GM21515 (cell line): ENCODE results near the gene UBE2QL1.

ENCODE experiments used
- ATAC-seq: cut with Tn5 transposase; IDR thresholded peaks from one replicate; pipeline ENCODE4 v1.9.1; 2021; ENCODE audit not compliant: unreplicated experiment

UBE2QL1 gene, protein sequence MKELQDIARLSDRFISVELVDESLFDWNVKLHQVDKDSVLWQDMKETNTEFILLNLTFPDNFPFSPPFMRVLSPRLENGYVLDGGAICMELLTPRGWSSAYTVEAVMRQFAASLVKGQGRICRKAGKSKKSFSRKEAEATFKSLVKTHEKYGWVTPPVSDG

DNA sequence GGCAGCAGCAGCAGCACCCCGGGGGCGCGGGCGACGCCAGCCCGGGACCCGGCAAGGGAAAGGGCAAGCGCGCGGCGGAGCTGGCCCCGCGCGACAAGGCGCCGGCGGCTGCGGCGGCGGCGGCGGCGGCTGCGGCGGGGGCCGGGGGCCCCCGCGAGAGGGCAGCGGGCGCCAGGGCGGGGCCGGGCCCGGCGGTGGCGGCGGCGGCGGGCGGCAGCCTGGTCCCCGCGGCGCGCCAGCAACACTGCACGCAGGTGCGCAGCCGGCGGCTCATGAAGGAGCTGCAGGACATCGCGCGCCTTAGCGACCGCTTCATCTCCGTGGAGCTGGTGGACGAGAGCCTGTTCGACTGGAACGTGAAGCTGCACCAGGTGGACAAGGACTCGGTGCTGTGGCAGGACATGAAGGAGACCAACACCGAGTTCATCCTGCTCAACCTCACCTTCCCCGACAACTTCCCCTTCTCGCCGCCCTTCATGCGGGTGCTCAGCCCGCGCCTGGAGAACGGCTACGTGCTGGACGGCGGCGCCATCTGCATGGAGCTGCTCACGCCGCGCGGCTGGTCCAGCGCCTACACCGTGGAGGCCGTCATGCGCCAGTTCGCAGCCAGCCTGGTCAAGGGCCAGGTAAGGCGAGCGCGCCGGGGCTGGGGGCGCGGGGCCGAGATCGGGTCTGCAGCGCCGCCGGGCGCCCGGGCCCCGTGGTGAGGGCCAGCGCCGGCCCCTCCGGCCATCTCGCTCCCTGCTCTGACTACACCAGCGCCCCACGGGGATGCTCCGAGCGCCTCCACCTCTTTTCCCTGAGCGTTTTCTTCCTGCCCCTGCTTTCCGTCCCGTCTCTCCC, at the start of gene UBE2QL1:
TSS of gene UBE2QL1 (plus strand) at position 238 of the 843 bp plus-strand sequence. CDS start at position 273, 35 bp downstream.
- no peak for ATAC-seq

DNA sequence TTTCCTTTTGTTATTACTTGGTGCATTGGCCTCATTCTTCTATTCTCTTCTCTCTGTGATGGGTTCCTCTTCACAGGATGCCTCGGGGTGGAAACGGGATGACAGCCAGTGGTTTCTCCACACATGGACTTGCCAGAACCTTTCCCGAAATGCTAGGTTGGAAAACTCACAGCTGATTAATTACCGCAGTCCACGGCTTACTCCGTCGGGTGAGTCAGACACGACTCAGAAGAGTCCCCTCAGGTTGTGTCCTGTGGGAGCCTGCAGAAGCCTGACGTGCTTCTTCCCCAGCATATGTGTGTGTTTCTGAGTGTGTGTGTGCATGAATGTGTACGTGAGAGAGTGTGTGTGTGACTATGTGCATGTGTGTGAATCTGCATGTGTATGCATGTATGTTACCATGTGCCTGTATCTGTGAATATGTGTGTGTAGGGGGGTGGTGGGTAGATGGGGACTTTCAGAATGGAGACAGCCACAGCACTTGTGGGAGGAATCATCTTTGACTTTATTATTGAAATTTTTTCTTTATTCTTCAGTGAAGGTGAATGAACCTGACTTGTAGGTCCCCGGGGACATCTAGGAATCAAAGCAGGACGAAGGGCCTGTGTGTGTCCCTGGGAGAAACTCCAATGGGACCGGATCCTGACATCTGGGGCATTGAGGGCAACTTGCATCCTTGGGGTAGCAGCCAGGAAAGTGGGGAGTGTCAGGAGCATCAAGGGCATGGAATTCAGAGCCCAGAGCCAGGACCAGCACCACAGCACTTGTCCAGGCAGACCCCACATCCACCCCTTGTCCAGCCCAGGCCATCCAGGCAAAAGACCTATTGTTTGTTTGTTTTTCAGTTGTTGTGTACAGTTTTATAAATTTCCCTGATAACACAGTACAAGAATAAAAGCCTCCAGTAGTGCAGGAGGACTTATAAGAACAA, 48.4 kb upstream of the UBE2QL1 start:
- no peak for ATAC-seq

DNA sequence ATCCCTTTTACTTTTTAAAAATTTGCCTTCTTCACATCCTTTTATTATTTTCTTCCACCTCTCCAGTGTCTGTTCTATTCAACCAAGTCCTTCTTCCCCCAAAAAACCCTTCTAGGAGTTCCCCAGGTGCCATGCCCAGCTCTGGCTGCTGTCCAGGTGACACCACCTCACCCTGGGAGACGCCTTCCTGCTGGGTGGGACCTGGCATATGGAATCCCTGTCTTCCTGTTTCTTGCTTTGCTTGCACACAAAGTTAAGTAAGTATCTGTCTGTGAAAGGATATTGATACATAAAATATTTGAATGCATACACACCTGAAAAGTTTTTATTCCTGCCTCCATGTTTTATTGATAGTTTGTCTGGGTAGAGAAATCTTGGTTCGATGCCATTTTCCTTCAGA, 47.2 kb upstream of the UBE2QL1 start:
- no peak for ATAC-seq

DNA sequence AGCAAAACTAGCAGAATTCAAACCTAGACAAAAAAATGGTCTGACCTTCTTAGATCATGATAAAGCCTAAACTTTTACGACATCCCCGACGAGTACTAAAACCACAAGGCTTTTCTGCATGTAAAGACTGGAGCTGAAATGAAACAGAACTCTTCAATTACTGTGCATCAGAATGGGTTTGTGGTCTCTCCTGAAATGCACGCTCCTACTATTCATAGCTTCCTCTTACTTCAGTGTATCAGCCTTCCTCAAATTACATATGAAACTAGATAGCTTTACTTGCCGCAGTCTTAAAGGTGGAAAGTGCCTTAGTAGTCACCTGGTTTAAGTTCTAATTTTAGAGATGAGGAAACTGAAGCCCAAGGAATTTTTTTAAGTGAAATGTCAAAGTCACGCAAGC, 45.7 kb upstream of the UBE2QL1 start:
- no peak for ATAC-seq

DNA sequence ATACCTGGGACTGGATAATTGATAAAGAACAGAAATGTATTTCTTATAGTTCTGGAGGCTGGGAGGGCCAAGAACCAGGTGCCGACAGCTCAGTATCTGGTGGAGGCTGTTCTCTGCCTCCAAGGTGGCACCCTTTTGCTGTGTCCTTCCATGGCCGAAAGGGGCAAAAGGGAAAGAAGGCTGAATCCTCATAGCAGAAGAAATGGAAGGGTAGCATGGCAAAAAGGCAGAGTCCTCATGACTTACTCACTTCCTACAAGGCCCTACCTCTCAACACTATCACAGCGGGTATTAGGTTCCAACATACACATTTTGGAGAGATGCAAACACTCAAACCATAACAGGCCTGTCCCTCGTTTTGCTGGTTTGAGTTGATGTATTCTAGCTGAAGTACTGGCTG, 45.2 kb upstream of the UBE2QL1 start:
- ATAC-seq: no peak

DNA sequence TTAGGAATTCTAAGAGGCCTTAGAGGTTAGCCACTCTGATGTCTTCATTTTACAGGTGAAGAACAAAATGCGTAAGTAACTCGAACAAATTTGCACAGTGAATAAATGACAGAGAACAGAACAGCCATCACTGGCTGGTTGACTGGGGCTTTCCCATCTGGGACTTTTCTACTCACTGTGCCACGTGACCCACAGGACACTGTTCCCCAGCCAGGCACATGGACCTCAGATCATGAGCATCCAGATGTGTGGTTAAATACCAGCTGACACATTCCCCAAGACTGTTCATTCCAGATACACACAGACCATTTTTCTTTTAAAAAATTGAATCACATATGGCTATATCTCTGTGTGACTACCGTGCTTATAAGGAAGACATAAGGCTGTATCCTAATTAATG, 44.5 kb upstream of the UBE2QL1 start:
- no peak for ATAC-seq

DNA sequence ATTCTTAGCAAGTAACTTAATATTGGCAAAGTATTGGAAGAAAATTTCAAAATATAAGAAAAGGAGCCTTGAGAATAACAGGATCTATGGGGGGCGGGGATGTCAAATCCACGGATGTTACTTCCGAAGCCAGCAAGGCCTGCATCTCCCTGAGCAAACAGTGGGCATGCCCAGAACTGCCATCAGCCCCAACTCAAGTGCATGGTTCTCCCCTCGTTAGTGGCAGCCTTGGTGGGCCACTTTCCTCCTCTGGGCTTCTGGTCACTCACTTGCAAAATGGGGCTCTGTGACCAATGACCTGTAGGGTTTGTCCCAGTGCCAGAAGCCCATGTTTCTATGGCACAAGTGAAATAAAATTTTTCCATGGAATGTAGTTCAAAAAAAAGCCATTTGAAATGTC, 43.1 kb upstream of the UBE2QL1 start:
- ATAC-seq: no peak

DNA sequence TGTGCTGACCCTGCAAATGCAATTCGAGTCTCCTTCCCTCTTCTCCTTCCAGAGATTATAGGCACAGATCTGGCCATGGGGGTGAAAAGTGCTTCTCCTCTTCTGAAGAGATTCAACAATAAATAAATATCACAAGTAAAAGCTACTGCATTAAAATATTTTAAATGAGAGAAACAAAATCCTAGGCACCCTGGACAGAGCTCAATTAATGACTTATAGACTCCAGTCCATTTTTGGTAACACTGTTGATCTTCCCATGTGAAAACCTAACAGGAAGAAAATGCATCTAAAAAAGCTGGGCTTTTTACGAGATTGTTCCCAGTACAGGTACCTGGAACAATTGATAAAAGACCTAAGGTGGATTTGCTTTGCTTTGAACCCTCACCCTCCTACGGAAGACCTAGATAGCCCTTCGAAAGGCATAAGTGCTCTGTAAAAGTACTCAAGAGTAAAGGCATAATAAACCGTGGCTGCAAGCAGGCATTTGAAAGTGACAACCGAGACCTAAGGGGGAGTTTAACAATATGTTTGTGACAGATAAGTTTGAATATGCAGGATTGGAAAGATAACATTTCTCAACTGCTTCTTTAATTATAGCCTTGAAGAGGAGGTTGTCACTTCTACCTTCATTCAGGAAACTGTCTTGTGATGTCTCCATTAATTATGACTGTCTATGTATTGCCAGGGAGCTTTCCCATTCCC, 41.0 kb upstream of the UBE2QL1 start:
- no peak for ATAC-seq

DNA sequence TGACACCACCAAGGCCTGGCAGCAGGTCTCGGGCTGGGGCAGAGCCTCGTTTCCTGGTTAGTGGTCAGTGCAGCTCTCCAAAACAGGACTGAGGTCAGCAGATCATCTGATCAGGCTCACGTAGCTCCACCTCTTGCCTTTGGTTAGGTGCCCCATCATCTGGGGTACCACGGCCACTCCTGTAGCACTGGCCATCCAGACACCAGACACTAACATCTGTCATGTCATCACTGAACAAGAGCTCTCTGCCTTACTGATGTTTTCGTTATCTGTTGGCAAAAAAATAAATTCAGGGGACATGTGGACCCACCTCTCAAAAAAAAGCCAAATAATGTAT, 40.4 kb upstream of the UBE2QL1 start:
- no peak for ATAC-seq

DNA sequence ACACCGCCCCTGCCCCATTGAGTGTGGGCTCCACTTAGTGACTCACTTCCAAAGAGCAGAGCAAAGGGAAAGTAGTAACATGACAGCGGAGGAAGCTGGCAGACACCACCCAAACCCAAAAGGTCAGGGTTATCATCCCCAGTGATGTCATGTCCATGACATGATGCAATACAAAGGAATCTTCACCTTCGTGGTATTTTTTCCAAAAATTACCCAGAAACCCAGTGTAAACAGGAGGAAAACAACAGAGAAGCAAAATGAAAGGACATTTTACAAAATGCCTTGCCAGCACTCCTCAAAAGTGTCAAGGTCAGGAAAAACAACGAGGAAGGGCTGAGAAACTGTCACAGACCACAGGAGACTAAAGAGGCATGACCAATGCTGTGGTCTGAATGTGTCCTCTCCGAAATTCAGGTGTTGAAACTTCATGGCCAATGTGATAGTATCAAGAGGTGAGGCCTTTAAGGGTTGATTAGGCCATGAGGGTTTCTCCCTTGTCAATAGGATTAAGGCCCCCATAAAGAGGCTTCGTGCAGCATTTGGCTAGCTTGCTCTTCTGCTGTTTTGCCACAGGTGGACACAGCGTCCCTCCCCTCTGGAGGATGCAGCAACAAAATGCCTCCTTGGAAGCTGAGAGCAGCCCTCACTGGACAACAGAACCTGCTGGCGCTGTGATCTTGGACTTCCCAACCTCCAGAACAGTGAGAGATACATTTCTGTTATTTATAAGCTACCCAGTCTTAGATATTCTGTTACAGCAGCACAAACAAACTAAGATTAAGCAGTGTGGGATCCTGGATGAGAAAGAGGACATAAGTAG, 39.8 kb upstream of the UBE2QL1 start:
- ATAC-seq: no peak

DNA sequence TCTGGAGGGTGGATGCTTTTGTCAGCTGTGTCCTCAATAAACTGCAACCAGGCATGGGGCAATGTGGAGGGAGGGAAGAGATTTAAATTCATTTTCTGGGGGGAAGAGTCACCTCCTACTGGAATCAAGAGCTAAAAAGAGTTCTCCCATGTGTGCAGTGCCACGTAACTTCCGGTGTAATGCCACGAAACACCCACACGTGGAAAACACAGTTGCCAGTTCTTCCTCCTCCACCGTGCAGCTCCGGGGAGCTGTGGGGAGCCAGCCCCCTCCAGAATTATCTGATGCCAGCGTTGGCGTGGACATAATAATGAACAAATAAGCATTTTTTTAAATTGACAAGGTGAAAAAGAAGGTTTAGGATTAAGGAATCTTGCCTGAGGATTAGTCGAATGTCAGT, 38.2 kb upstream of the UBE2QL1 start:
- no peak for ATAC-seq

DNA sequence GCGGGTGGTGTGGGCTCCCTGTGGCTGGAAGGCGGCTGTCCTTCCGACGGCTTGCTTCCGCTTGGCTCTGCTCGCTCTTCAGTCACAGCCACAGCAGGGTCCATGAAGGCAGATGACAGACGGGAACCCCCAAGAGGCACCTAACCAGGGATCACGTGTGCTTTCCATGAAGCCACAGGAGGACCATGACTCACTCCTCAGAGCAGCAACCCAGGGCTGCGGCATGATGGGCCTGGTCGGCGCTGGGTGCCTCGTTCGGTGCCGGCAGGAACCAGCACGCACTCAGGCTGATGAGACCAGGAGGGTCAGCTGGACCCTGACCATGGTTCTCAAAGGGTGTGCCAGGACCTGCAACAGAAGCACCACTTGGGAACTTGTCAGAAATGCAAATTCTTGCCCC, 37.5 kb upstream of the UBE2QL1 start:
- no peak for ATAC-seq

DNA sequence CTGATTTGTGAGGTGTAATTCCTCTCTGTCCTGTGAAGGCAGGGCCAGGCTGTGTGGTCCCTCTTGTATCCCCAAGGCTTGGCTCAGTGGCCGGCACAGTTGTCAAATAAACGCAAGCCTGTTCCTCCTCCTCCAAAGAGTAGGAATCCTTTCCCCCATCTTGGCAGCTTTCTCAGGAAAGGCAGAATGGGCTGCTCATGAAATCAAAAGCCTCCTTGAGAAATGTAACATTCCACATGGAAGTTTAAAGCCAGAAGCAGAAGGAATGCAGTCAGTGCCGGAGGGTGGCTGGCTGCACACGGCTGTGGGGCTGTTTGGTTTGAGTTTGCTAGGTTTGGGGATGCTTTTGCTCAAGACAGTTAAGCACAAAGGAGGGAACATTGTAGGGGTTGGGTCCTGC, 35.8 kb upstream of the UBE2QL1 start:
- no peak for ATAC-seq

DNA sequence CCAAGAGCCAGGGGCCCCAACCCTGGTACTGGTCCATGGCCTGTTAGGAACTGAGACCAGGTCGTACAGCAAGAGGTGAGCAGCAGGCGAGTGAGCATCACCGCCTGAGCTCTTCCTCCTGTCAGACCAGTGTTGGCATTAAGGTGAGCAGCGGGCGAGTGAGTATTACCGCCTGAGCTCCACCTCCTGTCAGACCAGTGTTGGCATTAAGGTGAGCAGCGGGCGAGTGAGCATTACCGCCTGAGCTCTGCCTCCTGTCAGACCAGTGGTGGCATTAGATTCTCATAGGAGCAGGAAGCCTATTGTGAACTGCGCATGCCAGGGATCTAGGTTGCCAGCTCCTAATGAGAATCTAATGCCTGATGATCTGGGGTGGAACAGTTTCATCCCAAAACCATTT, 31.0 kb upstream of the UBE2QL1 start:
- no peak for ATAC-seq

DNA sequence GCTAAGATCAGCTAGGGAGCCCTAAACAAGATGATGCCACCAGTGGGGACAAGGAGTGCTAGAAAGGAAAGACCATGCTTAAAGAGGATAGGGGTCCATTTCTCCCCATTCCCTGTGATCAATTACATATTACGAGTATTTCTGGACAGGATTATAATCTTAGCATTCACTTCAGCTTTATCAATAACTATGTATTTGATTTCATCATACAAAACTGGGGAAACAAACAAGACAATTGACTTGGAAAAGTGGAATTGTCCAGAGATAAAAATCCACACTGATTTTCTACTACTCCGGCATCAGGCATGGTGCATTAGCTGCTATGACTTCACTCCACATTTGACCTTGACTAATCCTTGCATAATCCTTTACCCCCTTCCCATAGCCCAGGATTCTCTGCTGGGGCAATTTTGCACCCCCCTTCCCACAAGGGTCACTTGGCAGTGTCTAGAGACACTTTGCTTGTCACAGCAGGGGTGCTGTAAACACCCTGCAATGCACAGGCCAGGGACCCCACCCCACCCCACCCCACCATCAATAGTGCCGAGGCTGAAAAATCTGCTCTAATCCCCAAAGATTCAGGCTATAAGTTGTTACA, 29.9 kb upstream of the UBE2QL1 start:
- ATAC-seq: no peak

DNA sequence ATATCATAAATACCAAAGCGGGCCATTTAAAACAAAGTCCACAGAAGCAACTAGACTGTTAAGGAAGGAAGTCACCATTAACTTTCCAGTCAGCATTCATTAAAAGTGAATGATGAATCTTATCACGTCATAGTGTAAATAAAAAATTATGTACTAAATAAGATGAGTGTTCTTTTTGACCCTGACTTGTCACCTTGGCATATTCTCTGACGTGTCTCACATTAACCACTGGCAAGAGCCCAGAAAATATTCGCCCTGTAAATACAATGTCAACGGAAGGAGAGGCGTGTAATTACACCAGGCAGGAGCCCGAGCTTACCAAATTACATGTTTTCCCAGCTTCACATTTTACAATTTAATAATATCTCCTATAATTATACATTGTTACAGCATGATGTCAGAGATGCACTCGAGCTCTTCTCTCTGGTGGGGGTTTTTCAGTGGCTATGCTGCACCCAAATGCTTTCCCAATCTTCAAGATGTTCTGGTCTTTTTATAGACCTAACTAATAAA, 29.3 kb upstream of the UBE2QL1 start:
- ATAC-seq: no peak

DNA sequence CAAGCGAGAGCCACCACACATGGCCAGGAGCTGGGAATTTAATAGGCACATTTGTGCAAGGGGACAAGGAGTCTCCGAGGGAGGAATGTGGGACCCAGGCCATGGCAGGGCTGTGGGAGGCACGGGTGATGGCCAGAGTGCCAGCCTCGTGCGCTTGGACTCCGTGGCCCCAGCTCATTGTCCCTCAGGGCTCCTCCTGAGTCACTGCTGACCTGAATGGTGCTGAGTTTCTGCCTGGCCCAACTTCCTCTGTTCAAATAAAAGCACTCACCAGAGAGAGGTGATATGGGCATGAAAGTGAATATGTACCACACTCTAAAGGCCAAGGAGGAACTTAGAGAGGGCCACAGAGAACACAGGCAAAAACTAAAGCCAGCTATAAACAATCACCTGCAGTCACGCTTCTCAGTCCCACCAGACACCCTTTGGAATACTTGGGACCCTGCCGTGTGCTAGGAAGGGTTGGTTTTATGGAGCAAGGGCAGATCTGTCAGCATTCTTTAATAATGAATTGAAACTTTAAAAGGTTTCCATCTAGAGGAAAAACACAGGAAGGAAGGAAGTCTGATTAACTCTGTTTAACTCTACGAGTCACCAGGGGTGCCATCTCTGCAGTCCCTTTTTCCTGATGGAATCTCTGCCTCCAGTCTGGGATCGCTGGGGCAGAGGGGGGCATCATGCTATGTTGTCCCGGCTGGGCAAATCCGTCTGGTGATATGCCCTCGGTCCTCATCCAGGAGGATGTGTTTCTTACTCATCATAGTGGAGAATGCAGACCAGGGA, 25.1 kb upstream of the UBE2QL1 start:
- no peak for ATAC-seq

DNA sequence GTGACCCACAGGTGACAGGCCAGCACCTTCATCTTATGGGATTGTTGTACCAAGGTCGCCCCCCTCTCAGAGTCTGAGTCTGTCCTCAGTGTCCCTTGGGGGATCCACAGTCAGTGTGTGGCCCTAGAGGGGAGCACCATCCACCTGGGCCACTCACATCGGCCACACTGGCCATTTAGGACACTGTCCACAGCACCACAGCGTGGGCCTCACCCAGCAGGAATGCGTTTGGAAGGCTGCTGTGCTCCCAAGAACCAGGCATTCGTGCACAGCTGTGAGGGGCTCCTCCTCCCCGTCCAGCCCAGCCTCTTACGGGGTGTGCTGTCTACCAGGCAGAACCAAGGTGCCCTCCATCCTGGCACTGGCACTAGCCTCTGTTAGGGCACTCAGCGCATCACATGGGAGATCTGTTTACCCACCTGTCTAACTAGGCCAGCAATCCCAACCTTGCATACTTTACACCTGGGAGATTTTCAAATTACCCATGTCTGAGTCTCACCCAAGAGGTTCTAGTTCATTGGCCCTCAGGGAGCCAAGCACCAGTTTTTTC, 24.5 kb upstream of the UBE2QL1 start:
- ATAC-seq: no peak

DNA sequence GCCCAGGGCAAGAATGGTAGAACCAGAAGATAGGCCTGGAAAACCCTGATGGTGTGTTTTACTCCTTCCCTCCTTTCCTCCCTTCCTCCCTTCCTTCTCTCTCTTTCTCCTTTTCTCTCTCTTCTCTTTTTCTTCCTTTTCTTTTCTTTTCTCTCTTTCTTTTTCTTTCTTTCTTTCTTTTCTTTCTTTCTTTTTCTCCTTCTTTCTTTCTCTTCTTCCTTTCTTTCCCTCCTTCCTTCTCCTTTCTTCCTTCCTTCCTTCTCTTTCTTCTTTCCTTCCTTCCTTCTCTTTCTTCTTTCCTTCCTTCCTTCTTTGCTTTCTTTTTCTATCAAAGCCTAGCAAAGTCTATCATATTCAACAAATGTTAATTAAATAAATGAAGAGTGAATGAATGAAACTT, 24.0 kb upstream of the UBE2QL1 start:
- ATAC-seq: no peak
